Neural progenitor cell (in vitro differentiated cells): Measurements from ENCODE around the gene GMDS. TPM values are rescaled to one million over a fixed set of nuclear protein-coding genes. Genes with fewer than 3 reads are reported as not detected.

Experiments
- DNase-seq: peaks from one replicate; pipeline ENCODE4 v3.0.0-alpha.2; 2016; ENCODE audit warnings: low spot score
- H2AFZ ChIP-seq: fragments of 200-600 bp; sonication (generic); replicated peaks from 2 replicates; pipeline ENCODE4 v1.6.1; 2016; ENCODE audit warnings: antibody characterized with exemption
- H3F3A ChIP-seq: fragments of 200-600 bp; sonication (generic); 2 replicates; pipeline ENCODE4 v1.6.1; 2016; ENCODE audit warnings: antibody characterized with exemption, low read depth
- H3K27ac ChIP-seq: fragments of 200-600 bp; sonication (generic); 2 replicates; pipeline ENCODE4 v1.5.1; 2016; ENCODE audit warnings: mild to moderate bottlenecking
- H3K27me3 ChIP-seq: fragments of 200-600 bp; sonication (generic); 2 replicates; pipeline ENCODE4 v1.6.1; 2016; ENCODE audit warnings: mild to moderate bottlenecking, moderate library complexity
- H3K36me3 ChIP-seq: fragments of 200-600 bp; sonication (generic); 2 replicates; pipeline ENCODE4 v1.5.1; 2016
- H3K4me1 ChIP-seq: fragments of 200-600 bp; sonication (generic); 2 replicates; pipeline ENCODE4 v1.6.1; 2016; ENCODE audit warnings: mixed run types
- H3K4me2 ChIP-seq: fragments of 200-600 bp; sonication (generic); 2 replicates; pipeline ENCODE4 v1.6.1; 2016
- H3K4me3 ChIP-seq: fragments of 200-600 bp; sonication (generic); 2 replicates; pipeline ENCODE4 v1.5.1; 2016
- H3K79me2 ChIP-seq: fragments of 200-600 bp; sonication (generic); 2 replicates; pipeline ENCODE4 v1.6.1; 2016; ENCODE audit warnings: low read depth
- H3K9ac ChIP-seq: fragments of 200-600 bp; sonication (generic); 2 replicates; pipeline ENCODE4 v1.6.1; 2016
- H3K9me3 ChIP-seq: fragments of 200-600 bp; sonication (generic); 2 replicates; pipeline ENCODE4 v1.5.1; 2016; ENCODE audit warnings: low read depth
- H4K20me1 ChIP-seq: fragments of 200-600 bp; sonication (generic); 2 replicates; pipeline ENCODE4 v1.6.1; 2016; ENCODE audit warnings: low read depth
- H3K27ac Mint-ChIP-seq: 3 replicates; pipeline ENCODE4 v1.8.0; 2021; ENCODE audit warnings: mixed read lengths
- H3K27me3 Mint-ChIP-seq: 2 replicates; pipeline ENCODE4 v1.8.0; 2022; ENCODE audit warnings: low read depth, mild to moderate bottlenecking, inconsistent platforms, moderate library complexity, mixed read lengths; ENCODE audit not compliant: insufficient read depth
- H3K36me3 Mint-ChIP-seq: 3 replicates; pipeline ENCODE4 v1.8.0; 2021; ENCODE audit warnings: mixed read lengths
- H3K4me1 Mint-ChIP-seq: 3 replicates; pipeline ENCODE4 v1.8.0; 2021; ENCODE audit warnings: mixed read lengths
- H3K4me3 Mint-ChIP-seq: 3 replicates; pipeline ENCODE4 v1.8.0; 2021; ENCODE audit warnings: mild to moderate bottlenecking, moderate library complexity, mixed read lengths
- H3K9me3 Mint-ChIP-seq: 3 replicates; pipeline ENCODE4 v1.8.0; 2020; ENCODE audit warnings: mixed read lengths
- EZH2 ChIP-seq: fragments of 200-600 bp; sonication (generic); IDR thresholded peaks from 2 replicates; pipeline ENCODE4 v1.6.1; 2017; ENCODE audit warnings: antibody characterized with exemption, mild to moderate bottlenecking, moderate library complexity
- EZH2phosphoT487 ChIP-seq: fragments of 200-600 bp; sonication (generic); IDR thresholded peaks from 2 replicates; pipeline ENCODE4 v1.6.1; 2017; ENCODE audit warnings: antibody characterized with exemption
- total RNA-seq: library from RNA; depleted of rRNA; stranded (reverse); fragments of >200 nt; gene quantifications from 2 replicates; pipeline ENCODE4 v1.2.3, GENCODE V29; 2015; ENCODE audit warnings: low replicate concordance
- TF ChIP-seq, protein P1 (sequence below): fragments of 200-600 bp; sonication (generic); IDR thresholded peaks from 2 replicates; pipeline ENCODE4 v1.5.1; 2017; ENCODE audit warnings: antibody characterized with exemption, mild to moderate bottlenecking

The GMDS gene
- total RNA-seq, 1 donor from 2014 or later = 22.6 TPM

- no peak overlapping the region for H3K27ac Mint-ChIP-seq
- Histone ChIP-seq H3K4me2 (no peak overlapping the region), H4K20me1 (no peaks in the 10 kb centered on the region), H3K4me1 (no peaks in the 10 kb centered on the region), H3K36me3 (no peaks in the 10 kb centered on the region), H3K9ac (no peak overlapping the region), H3K9me3 (no peaks in the 10 kb centered on the region), H2AFZ (no peak overlapping the region), H3K27me3 (no peaks in the 10 kb centered on the region), H3F3A (no peaks in the 10 kb centered on the region), H3K4me3 (no peak overlapping the region), H3K79me2 (no peaks in the 10 kb centered on the region), H3K27ac (no peak overlapping the region)
- H3K4me1 Mint-ChIP-seq = peaks cover 2% of the 10 kb centered on the region
- no peaks in the 10 kb centered on the region for H3K27me3 Mint-ChIP-seq
- no peak for TF ChIP-seq EZH2
- TF ChIP-seq, protein P1, sequence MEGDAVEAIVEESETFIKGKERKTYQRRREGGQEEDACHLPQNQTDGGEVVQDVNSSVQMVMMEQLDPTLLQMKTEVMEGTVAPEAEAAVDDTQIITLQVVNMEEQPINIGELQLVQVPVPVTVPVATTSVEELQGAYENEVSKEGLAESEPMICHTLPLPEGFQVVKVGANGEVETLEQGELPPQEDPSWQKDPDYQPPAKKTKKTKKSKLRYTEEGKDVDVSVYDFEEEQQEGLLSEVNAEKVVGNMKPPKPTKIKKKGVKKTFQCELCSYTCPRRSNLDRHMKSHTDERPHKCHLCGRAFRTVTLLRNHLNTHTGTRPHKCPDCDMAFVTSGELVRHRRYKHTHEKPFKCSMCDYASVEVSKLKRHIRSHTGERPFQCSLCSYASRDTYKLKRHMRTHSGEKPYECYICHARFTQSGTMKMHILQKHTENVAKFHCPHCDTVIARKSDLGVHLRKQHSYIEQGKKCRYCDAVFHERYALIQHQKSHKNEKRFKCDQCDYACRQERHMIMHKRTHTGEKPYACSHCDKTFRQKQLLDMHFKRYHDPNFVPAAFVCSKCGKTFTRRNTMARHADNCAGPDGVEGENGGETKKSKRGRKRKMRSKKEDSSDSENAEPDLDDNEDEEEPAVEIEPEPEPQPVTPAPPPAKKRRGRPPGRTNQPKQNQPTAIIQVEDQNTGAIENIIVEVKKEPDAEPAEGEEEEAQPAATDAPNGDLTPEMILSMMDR = no peak
- TF ChIP-seq EZH2phosphoT487 = no peak
- no peak for DNase-seq
- peaks cover 8% of the 10 kb centered on the region for H3K9me3 Mint-ChIP-seq
- H3K4me3 Mint-ChIP-seq = no peak overlapping the region
- H3K36me3 Mint-ChIP-seq = peaks cover 4% of the 10 kb centered on the region
Observed at GRCh38 chr6:1585669-1586049, 659.7 kb downstream of the GMDS start.

GRCh38 chr6:1584996-1585668 lies 660.3 kb downstream of the GMDS start:
- no peaks in the 10 kb centered on the region for H3K4me1 ChIP-seq
- no peak overlapping the region for H2AFZ ChIP-seq
- no peak overlapping the region for H3K27ac ChIP-seq
- no peak overlapping the region for H3K9ac ChIP-seq
- no peak overlapping the region for H3K4me3 ChIP-seq
- Mint-ChIP-seq H3K4me1 (peaks cover 7% of the 10 kb centered on the region), H3K4me3 (no peak overlapping the region), H3K27ac (no peak overlapping the region), H3K27me3 (no peaks in the 10 kb centered on the region), H3K36me3 (peaks cover 4% of the 10 kb centered on the region), H3K9me3 (peaks cover 8% of the 10 kb centered on the region)
- no peaks in the 10 kb centered on the region for H4K20me1 ChIP-seq
- DNase-seq = no peak
- H3K79me2 ChIP-seq = no peaks in the 10 kb centered on the region
- no peaks in the 10 kb centered on the region for H3K27me3 ChIP-seq
- H3F3A ChIP-seq = no peaks in the 10 kb centered on the region
- H3K36me3 ChIP-seq = no peaks in the 10 kb centered on the region
- no peaks in the 10 kb centered on the region for H3K9me3 ChIP-seq
- no peak overlapping the region for H3K4me2 ChIP-seq
- TF ChIP-seq EZH2 = no peak
- no peak for TF ChIP-seq EZH2phosphoT487
- TF ChIP-seq, protein P1 = no peak

DNA sequence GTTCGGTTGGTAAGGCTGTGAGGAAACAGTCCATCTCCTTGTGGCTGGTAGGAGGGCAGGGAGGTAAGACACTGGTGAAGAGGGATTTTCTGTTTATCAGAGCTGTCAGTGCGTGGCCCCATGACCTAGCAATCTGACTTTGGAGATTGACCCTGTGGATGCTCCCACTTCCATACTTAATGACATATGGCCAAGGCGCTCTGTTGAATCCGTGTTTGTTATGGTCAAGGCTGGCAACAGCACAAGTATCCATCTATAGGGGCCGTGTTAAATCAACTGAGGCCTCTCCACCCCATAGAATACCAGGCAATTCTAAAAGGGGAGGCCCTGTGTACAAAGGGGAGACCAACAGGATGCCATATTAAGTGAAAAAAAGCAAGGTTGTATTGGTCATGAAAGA lies 661.3 kb downstream of the GMDS start:
- Histone ChIP-seq H3K9ac (no peak overlapping the region), H3K4me2 (no peak overlapping the region), H3K79me2 (no peaks in the 10 kb centered on the region), H3K4me1 (no peaks in the 10 kb centered on the region), H3K27me3 (no peaks in the 10 kb centered on the region), H2AFZ (no peak overlapping the region), H3K36me3 (no peaks in the 10 kb centered on the region), H3K4me3 (no peak overlapping the region), H4K20me1 (no peaks in the 10 kb centered on the region), H3F3A (no peaks in the 10 kb centered on the region), H3K9me3 (no peaks in the 10 kb centered on the region), H3K27ac (no peak overlapping the region)
- TF ChIP-seq EZH2 = no peak
- TF ChIP-seq EZH2phosphoT487 = no peak
- TF ChIP-seq, protein P1 = no peak
- Mint-ChIP-seq H3K36me3 (peaks cover 4% of the 10 kb centered on the region), H3K4me3 (no peak overlapping the region), H3K27ac (no peak overlapping the region), H3K4me1 (peaks cover 13% of the 10 kb centered on the region), H3K27me3 (no peaks in the 10 kb centered on the region), H3K9me3 (peaks cover 8% of the 10 kb centered on the region)
- no peak for DNase-seq
